Mucosa of rectum (tissue), 2 donors: ENCODE data around the gene TNS1.

Source experiments
- H3K27ac ChIP-seq, 2 donors: one replicate each; pipeline ENCODE4 v1.7.0; 2013; ENCODE audit warnings: inconsistent platforms in 2 of 2, low read depth in 2 of 2, low read length in 2 of 2
- H3K27me3 ChIP-seq, 2 donors: one replicate each; pipeline ENCODE4 v1.7.0; 2013; ENCODE audit warnings: low read length in 2 of 2; ENCODE audit not compliant: control insufficient read depth in 2 of 2, insufficient read depth in 2 of 2
- H3K36me3 ChIP-seq, 2 donors: one replicate each; pipeline ENCODE4 v1.7.0; 2013; ENCODE audit warnings: low read length in 2 of 2; ENCODE audit not compliant: control insufficient read depth in 2 of 2, insufficient read depth in 2 of 2
- H3K4me1 ChIP-seq, 2 donors: one replicate each; pipeline ENCODE4 v1.7.0; 2013; ENCODE audit warnings: low read length in 2 of 2, mild to moderate bottlenecking in 1 of 2; ENCODE audit not compliant: control insufficient read depth in 2 of 2, insufficient read depth in 2 of 2
- H3K4me3 ChIP-seq, 2 donors: one replicate each; pipeline ENCODE4 v1.7.0; 2013; ENCODE audit warnings: low read length in 2 of 2
- H3K9ac ChIP-seq, 2 donors: one replicate each; pipeline ENCODE4 v1.7.0; 2013; ENCODE audit warnings: low read length in 2 of 2, low read depth in 1 of 2, mild to moderate bottlenecking in 1 of 2
- H3K9me3 ChIP-seq, 2 donors: one replicate each; pipeline ENCODE4 v1.7.0; 2013; ENCODE audit warnings: low read length in 2 of 2; ENCODE audit not compliant: control insufficient read depth in 2 of 2
- donor health status: healthy.
- donor health status: Normal muscosa, but diverticular disease.

The TNS1 gene

DNA sequence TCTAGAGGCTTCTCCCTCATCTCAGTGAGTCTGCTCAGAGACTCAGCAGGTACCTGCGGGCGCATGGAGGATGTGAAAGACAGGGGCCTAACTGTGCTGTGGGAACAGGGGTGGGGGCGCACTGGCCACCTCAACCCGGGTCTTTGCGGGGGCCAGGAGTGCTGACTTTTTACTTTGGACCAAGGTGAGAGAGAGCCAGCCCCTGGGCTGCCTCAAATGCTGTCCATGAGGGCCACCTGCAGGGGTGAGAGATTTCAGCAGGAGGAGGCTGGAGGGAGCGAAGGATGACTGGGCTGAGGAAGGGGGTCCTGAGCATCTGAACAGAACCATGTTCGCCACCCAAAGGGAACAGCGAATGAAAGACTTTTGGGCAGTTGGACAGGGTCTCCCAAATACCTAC is 129.4 kb downstream of the TNS1 start:
- H3K27me3 ChIP-seq, result no peaks in the 10 kb centered on the region
- no peaks in the 10 kb centered on the region for H3K4me1 ChIP-seq
- H3K27ac ChIP-seq, result no peak overlapping the region
- H3K4me3 ChIP-seq, result no peak overlapping the region
- no peak overlapping the region for H3K9ac ChIP-seq
- peaks cover 0 to 7% of the 10 kb centered on the region in 2 donors for H3K36me3 ChIP-seq
- H3K9me3 ChIP-seq, result no peaks in the 10 kb centered on the region

DNA sequence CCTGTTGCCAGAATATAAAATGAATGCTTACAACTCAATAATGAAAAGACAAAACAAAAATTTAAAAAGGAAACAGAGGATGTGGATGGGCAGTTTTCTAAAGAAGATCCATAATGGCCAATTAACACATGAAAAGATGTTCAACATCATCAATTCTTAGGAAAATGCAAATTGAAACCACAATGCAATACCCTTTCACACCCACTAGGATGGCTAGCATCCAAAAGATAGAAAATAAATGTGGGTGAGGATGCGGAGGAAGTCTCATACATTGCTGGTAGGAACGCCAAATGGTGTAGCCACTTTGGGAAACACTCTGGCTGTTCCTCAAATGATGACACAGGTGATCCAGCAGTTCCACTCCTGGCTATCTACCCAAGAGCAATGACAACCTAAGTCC is 130.5 kb downstream of the TNS1 start:
- Histone ChIP-seq H3K36me3 (peaks cover 5 to 7% of the 10 kb centered on the region in 2 donors), H3K27ac (no peak overlapping the region)

DNA sequence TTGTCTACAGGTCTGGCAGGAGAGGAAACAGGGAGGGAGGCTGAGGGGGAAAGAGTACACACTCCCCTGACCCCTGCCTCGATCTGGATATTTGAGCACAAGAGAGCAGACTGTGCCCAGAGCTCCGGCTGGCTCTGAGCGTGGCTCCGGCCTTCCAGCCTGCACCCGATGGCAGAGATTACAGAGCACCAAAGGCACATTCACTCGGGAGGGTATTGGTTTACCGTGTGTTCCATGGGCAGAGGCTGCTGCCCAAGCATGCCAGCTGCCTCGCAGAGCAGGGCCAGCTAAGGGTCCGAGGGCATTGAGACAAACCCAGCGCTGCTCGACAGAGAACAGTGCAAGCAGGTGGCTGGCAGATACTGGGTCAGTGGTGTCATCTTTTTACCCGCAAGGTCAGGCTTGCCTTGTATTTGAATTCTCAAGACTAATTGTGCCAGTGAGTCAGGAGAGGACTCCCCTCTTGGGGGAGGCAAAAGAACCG is 132.2 kb downstream of the TNS1 start:
- Histone ChIP-seq H3K9ac (no peak overlapping the region), H3K27ac (no peak overlapping the region), H3K36me3 (peaks cover 5 to 7% of the 10 kb centered on the region in 2 donors), H3K4me1 (no peaks in the 10 kb centered on the region), H3K27me3 (no peaks in the 10 kb centered on the region), H3K4me3 (no peak overlapping the region), H3K9me3 (no peaks in the 10 kb centered on the region)

More for the DNA sequence above, 130.5 kb downstream of the TNS1 start:
- H3K4me3 ChIP-seq, result no peak overlapping the region
- H3K4me1 ChIP-seq, result no peaks in the 10 kb centered on the region
- H3K27me3 ChIP-seq, result no peaks in the 10 kb centered on the region
- H3K9me3 ChIP-seq, result no peaks in the 10 kb centered on the region
- no peak overlapping the region for H3K9ac ChIP-seq

DNA sequence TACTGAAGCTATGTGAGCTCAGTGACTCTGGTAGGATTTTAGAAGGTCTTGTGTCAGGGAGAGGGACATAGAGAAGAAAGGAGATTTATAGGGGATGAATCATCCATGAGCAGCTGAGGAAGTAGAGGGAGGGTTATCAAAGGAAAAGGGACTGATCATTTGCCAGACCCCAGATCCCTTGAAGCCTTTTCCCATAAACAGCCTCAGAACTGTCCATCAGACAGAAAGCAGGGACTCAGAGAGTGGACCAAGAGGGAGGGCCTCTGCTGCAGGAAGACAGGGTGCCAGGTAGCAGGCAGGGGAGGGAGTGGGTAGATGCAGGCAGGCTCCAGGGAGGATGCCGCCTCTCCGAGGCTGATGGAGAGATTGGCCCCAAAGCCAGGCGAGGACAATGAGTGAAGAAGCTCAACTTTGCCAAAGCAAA is 133.9 kb downstream of the TNS1 start:
- Histone ChIP-seq H3K36me3 (peaks cover 5 to 11% of the 10 kb centered on the region in 2 donors), H3K4me1 (no peaks in the 10 kb centered on the region)

DNA sequence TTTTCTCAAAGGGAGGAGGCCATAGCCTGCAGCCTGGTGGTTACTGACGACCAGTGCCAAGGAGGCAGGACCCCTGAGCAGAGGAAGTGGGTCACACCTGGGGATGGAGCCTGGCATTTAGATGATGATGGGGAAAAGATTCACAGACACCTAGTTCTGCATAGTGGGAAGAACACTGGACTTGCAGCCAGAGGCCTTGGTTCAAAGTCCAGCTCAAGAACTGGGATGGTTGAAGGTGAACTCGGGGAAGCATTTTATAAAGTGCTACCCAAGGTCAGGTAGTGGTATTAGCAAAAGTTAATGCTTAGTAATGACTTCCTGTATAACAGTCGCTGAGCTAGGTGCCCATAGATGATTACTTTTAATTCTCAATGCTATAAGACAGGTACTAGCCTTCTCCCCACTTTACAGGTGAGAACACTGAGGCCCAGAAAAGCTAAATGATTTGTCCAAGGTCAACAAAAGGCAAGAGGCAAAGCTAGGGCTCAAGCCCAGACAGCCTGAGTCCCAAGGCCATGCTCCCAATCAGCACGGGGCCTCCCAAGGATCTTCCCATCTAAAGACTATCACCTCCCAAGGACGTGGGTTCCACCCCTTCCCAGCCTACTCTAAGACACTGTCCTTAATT is 134.4 kb downstream of the TNS1 start:
- Histone ChIP-seq H3K9ac (no peak overlapping the region), H3K4me1 (no peaks in the 10 kb centered on the region), H3K9me3 (no peaks in the 10 kb centered on the region), H3K27me3 (no peaks in the 10 kb centered on the region), H3K36me3 (peaks cover 5 to 12% of the 10 kb centered on the region in 2 donors), H3K4me3 (no peak overlapping the region), H3K27ac (no peak overlapping the region)

More for the DNA sequence above, 133.9 kb downstream of the TNS1 start:
- Histone ChIP-seq H3K27me3 (no peaks in the 10 kb centered on the region), H3K9me3 (no peaks in the 10 kb centered on the region), H3K4me3 (no peak overlapping the region), H3K27ac (no peak overlapping the region), H3K9ac (no peak overlapping the region)

DNA sequence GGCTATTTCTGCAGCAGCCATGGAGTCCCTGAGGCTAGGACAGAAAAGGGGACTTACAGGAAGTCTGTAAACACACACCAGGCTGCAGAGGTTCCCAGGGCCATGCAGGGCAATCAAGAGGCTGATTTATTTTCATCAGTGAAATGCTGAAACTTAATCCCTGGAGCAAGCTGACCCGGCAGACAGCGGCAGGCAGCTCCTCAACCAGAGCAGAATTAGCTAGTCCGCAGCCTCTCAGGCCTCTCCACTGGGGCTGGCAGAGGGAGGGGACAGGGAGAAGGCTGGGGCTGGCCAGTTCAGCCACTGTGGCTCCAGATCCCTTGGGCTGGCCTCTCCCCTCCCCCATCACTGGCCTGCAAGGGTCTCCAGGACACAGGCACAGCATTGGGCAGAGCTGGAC is 136.3 kb downstream of the TNS1 start:
- no peak overlapping the region for H3K9ac ChIP-seq

DNA sequence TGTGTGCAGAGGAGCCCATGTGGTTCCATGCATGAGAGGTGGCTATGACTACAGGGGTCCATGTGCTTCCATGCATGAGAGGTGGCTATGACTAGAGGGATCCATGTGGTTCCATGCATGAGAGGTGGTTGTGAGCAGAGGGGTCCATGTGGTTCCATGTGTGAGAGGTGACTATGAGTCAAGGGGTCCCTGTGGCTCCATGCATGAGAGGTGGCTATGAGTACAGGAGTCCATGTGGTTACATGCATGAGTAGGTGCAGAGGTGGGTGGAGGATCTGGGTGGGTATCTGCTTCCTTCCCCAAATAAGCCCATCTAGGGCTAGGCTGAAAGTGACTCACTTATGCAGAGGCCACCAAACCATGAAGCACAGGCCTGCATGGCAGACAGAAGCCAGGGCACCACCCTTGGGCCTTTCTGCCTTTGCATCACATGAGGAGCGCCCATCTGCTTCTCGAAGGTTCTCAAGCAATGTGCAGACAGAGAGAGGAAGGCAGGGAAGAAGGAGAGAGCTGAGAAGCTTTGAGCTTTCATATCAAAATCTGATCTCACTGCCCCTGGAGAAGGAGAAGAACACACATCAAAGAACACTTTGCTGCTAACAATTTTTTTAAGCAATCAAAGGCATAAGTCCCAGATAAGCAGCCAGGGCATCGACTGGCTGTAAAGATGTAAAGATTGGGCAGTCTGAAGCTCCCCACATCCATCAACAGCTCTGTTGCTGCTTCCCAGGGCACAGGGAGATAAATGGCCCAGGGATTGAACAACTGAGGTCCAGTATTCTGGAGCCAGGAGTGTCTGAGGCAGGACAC is 137.6 kb downstream of the TNS1 start:
- Histone ChIP-seq H3K4me1 (no peaks in the 10 kb centered on the region), H3K36me3 (peaks cover 0 to 15% of the 10 kb centered on the region in 2 donors), H3K9me3 (no peaks in the 10 kb centered on the region), H3K4me3 (no peak overlapping the region), H3K27me3 (no peaks in the 10 kb centered on the region), H3K9ac (no peak overlapping the region), H3K27ac (no peak overlapping the region)

More for the DNA sequence above, 136.3 kb downstream of the TNS1 start:
- Histone ChIP-seq H3K27ac (no peak overlapping the region), H3K27me3 (no peaks in the 10 kb centered on the region), H3K4me1 (no peaks in the 10 kb centered on the region), H3K9me3 (no peaks in the 10 kb centered on the region), H3K36me3 (peaks cover under 1 to 15% of the 10 kb centered on the region in 2 donors), H3K4me3 (no peak overlapping the region)

DNA sequence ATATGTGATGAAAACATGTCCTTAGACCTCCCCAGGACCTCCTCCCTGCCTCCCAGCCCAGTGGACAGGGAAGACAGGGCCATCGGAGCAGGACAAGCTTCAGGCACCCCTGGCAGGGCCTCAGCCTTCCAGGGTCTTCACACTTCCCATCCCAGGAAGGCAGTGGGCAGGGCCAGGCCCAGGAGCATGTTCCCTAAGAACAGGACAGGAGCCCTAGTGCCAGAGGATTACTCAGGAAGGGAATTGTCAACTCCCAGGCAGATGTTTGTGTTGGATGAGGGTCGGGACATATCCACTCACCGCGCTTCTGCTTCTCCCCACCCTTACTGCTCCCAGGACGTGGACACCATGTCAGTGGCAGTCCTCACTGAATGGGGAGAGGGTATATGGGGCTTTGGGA is 138.9 kb downstream of the TNS1 start:
- Histone ChIP-seq H3K9me3 (no peaks in the 10 kb centered on the region), H3K4me1 (no peaks in the 10 kb centered on the region), H3K27me3 (no peaks in the 10 kb centered on the region), H3K9ac (no peak overlapping the region), H3K4me3 (no peak overlapping the region), H3K27ac (no peak overlapping the region), H3K36me3 (peaks cover 2 to 15% of the 10 kb centered on the region in 2 donors)

DNA sequence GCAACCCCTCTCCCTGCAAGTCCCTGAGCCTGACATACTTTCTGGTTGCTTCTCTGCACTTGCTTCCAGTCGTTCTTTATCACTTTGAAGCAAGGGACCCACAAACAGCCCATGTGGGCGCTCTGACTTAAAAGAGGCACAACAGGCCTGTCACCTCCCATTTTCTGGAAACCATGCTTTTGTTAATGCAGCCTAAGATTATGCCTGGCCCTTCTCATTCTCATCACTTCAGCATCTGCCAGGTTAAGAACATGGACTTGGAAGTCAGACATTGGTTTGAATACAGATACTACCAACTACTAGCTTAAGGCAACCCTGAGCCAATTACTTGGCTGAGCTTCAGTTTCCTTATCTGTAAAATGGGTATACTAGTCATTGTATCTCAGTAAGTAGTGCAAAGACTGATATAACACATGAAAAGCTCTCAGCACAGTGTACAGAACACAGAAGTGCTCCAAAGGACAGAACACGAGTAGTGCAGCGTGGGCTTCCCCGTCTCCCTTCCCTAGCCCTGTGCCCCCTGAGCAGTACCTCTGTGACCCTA is 141.4 kb downstream of the TNS1 start:
- Histone ChIP-seq H3K27ac (no peak overlapping the region), H3K4me1 (no peaks in the 10 kb centered on the region)

DNA sequence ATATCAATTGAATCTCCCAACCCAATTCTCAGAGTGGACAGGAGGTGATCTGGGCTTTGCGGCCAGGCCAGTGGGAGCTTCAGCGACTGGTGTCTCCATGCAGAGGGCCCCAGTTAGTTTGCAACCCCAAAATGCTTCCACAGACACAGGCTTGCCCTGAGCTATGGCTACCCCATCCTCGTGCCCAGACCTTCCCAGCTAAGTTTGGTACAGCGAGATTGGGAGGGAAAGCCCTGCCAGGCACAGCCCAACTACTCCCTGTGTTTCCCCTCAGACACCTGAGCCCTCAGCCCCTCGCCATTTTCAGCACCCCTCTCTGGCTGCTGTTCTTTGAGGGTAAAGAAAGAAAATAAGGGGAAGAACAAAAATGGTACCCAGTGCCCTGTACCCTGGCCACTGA is 142.9 kb downstream of the TNS1 start:
- Histone ChIP-seq H3K9ac (no peak overlapping the region), H3K4me3 (no peak overlapping the region), H3K27ac (no peak overlapping the region), H3K36me3 (peaks cover 2 to 10% of the 10 kb centered on the region in 2 donors), H3K27me3 (no peaks in the 10 kb centered on the region), H3K4me1 (no peaks in the 10 kb centered on the region), H3K9me3 (no peaks in the 10 kb centered on the region)

More for the DNA sequence above, 141.4 kb downstream of the TNS1 start:
- no peaks in the 10 kb centered on the region for H3K9me3 ChIP-seq
- no peak overlapping the region for H3K9ac ChIP-seq
- H3K36me3 ChIP-seq, result peaks cover 2 to 10% of the 10 kb centered on the region in 2 donors
- no peak overlapping the region for H3K4me3 ChIP-seq
- H3K27me3 ChIP-seq, result no peaks in the 10 kb centered on the region
